Right lobe of liver (tissue), 6 donors: ENCODE data around the gene NXF3. TPM values are rescaled to one million over a fixed set of nuclear protein-coding genes. Genes with fewer than 3 reads are reported as not detected.
"Not testable (repeated sequence)": the region's sequence is repeated elsewhere in the genome, so short reads cannot be mapped to it uniquely, and the experiment has no call there.

ENCODE experiments used
- ATAC-seq, 4 donors: fragments of 200-7000 bp; cut with Tn5 transposase; one replicate each; pipeline ENCODE4 v1.9.1; 2020; ENCODE audit warnings: mild to moderate bottlenecking in 4 of 4, moderate library complexity in 4 of 4
- DNase-seq, 3 donors: peaks; one replicate each; pipeline ENCODE4 v3.0.0-alpha.2; 2020
- H3K27ac ChIP-seq, 3 donors: fragments of 200-600 bp; one replicate each; pipeline ENCODE4 v1.8.0; 2022
- H3K27me3 ChIP-seq, 2 donors: fragments of 200-600 bp; one replicate each; pipeline ENCODE4 v1.8.0; 2022
- H3K36me3 ChIP-seq, 4 donors: fragments of 200-600 bp; sonication (generic) in 1 of 4; one replicate each; pipeline versions ENCODE4 v1.5.1 to v1.8.0; 2017 to 2022; ENCODE audit warnings: control low read depth in 1 of 4
- H3K4me1 ChIP-seq, 4 donors: fragments of 200-600 bp; sonication (generic) in 1 of 4; one replicate each; pipeline versions ENCODE4 v1.5.1 to v1.8.0; 2017 to 2022; ENCODE audit warnings: control low read depth in 1 of 4
- H3K4me3 ChIP-seq, 3 donors: fragments of 200-600 bp; one replicate each; pipeline ENCODE4 v1.8.0; 2022
- H3K9me3 ChIP-seq, 4 donors: fragments of 200-600 bp; sonication (generic) in 1 of 4; one replicate each; pipeline versions ENCODE4 v1.5.1 to v1.8.0; 2017 to 2022; ENCODE audit warnings: control low read depth in 1 of 4
- CTCF ChIP-seq, 4 donors: fragments of 200-600 bp in 3 of 4; fragments of 450-650 bp in 1 of 4; IDR thresholded peaks; one replicate each; pipeline versions ENCODE4 v1.5.1 to v1.8.0; 2016 to 2022; ENCODE audit warnings: antibody characterized with exemption in 4 of 4, mild to moderate bottlenecking in 2 of 4
- POLR2A ChIP-seq: fragments of 450-650 bp; IDR thresholded peaks from one replicate; pipeline ENCODE4 v1.6.1; 2017; ENCODE audit warnings: antibody characterized with exemption, mild to moderate bottlenecking
- WGBS: methylation state at CpG from one replicate; pipeline ENCODE4 v1.1.6; 2018; ENCODE audit warnings: low coverage, low lambda C conversion rate; ENCODE audit not compliant: insufficient coverage; ENCODE audit errors: missing lambda C conversion rate; 5-methylcytosine and 5-hydroxymethylcytosine counted together
- intact Hi-C, 2 donors: fragments of 100-400 bp; cut with DNase I; formaldehyde crosslinking; loops; one replicate each; pipeline versions ENCODE4 v1.11.2 to v1.14.1; 2022
- total RNA-seq, 6 experiments: library from RNA; depleted of rRNA in 2 of 6; stranded (reverse); fragments of >200 nt in 2 of 6; fragmentation: NEBNext Ultra II Directional in 3 of 6; extraction: Animal tissue kit (Norgen Biotek cat#: 25700) in 3 of 6; gene quantifications; one replicate each; pipeline versions ENCODE4 v1.1.0 to v1.2.4, GENCODE V29; 2016 to 2023
- donor health status: DM: no; HTN: yes; CAD: no.
- donor health status: DM: no; HTN: no; CAD: no.
- donor health status: DM: no; HTN: no; CAD: no.
- donor health status: DM: no; HTN: yes; CAD: no.
- donor health status: DM: no; HTN: yes; CAD: no.

The NXF3 gene
- total RNA-seq, 6 experiments from 2014 or later, result 0.25 to 1.8 (median 0.85) TPM

- intact Hi-C loops, result no loop called here
- DNase-seq (no peak), ATAC-seq (no peak)
Measured at GRCh38 chrX:103107836-103108235, 14.9 kb upstream of the NXF3 start.

GRCh38 chrX:103107227-103107737 is 14.3 kb upstream of the NXF3 start:
- WGBS, result 60% methylated on average over 1 of the region's 21 CpGs
- H3K4me1 ChIP-seq, H3K27me3 ChIP-seq, intact Hi-C loops, H3K4me3 ChIP-seq, H3K27ac ChIP-seq, H3K36me3 ChIP-seq, H3K9me3 ChIP-seq, ATAC-seq, DNase-seq: not testable (repeated sequence)

More at GRCh38 chrX:103107836-103108235, 14.9 kb upstream of the NXF3 start:
- H3K36me3 ChIP-seq, result no peaks in the 10 kb centered on the region
- no peak overlapping the region for H3K27ac ChIP-seq
- TF ChIP-seq CTCF (IDR thresholded peaks at IDR 0.05) (no peak), POLR2A (no peak)
- H3K4me1 ChIP-seq, result no peaks in the 10 kb centered on the region
- H3K4me3 ChIP-seq, result no peak overlapping the region
- H3K27me3 ChIP-seq, result no peaks in the 10 kb centered on the region
- no CpG with 5 or more reads among the region's 4 CpGs for WGBS
- no peaks in the 10 kb centered on the region for H3K9me3 ChIP-seq

GRCh38 chrX:103104370-103104769 is 11.4 kb upstream of the NXF3 start:
- ATAC-seq, H3K9me3 ChIP-seq, H3K27me3 ChIP-seq, H3K4me1 ChIP-seq, H3K4me3 ChIP-seq, intact Hi-C loops, DNase-seq, H3K36me3 ChIP-seq, H3K27ac ChIP-seq: not testable (repeated sequence)
- 97% methylated on average over 9 of the region's 26 CpGs for WGBS

- WGBS, result no CpG with 5 or more reads among the region's 2 CpGs
- DNase-seq, H3K36me3 ChIP-seq, ATAC-seq, intact Hi-C loops, H3K9me3 ChIP-seq, H3K4me1 ChIP-seq, H3K4me3 ChIP-seq, H3K27ac ChIP-seq, H3K27me3 ChIP-seq: not testable (repeated sequence)
Measured at GRCh38 chrX:103103866-103104265, 10.9 kb upstream of the NXF3 start.

- no peak overlapping the region for H3K27ac ChIP-seq
- no peak for TF ChIP-seq POLR2A
- no peak for TF ChIP-seq CTCF (IDR thresholded peaks at IDR 0.05)
- DNase-seq (no peak), ATAC-seq (peak in 2 of 4 donors; percentile 20 to 26)
- WGBS, result 63% methylated on average over 3 of the region's 3 CpGs
- intact Hi-C loops, result no loop called here
- no peaks in the 10 kb centered on the region for H3K36me3 ChIP-seq
- no peaks in the 10 kb centered on the region for H3K9me3 ChIP-seq
- H3K4me1 ChIP-seq, result no peaks in the 10 kb centered on the region
- H3K27me3 ChIP-seq, result no peaks in the 10 kb centered on the region
- no peak overlapping the region for H3K4me3 ChIP-seq
Measured at GRCh38 chrX:103101299-103102042, 8.5 kb upstream of the NXF3 start.

- no peaks in the 10 kb centered on the region for H3K4me1 ChIP-seq
- DNase-seq, result no peak
- WGBS, result 64% methylated on average over 4 of the region's 4 CpGs
- no peaks in the 10 kb centered on the region for H3K36me3 ChIP-seq
- intact Hi-C loops, result no loop called here
- no peak overlapping the region for H3K27ac ChIP-seq
- no peak for TF ChIP-seq CTCF (IDR thresholded peaks at IDR 0.05)
- TF ChIP-seq POLR2A, result no peak
- no peaks in the 10 kb centered on the region for H3K27me3 ChIP-seq
- H3K9me3 ChIP-seq, result no peaks in the 10 kb centered on the region
- no peak for ATAC-seq
- no peak overlapping the region for H3K4me3 ChIP-seq
Measured at GRCh38 chrX:103100484-103100883, 7.5 kb upstream of the NXF3 start.
